Esophagus muscularis mucosa (tissue), 3 donors: ENCODE measurements around the gene HDAC5.

Source experiments
- CTCF ChIP-seq, 3 experiments: fragments of 200-600 bp in 2 of 3; fragments of 450-650 bp in 1 of 3; sonication (generic) in 2 of 3; IDR thresholded peaks; one replicate each; pipeline ENCODE4 v1.5.1; 2017 to 2019; ENCODE audit warnings: antibody characterized with exemption in 3 of 3, mild to moderate bottlenecking in 2 of 3, moderate library complexity in 1 of 3
- POLR2AphosphoS5 ChIP-seq, 2 donors: sonication (generic); formaldehyde crosslinking; IDR thresholded peaks; one replicate each; pipeline ENCODE4 v1.6.1; 2017; ENCODE audit warnings: antibody characterized with exemption in 2 of 2

GRCh38 chr17:44069974-44070454 lies 53.4 kb downstream of the HDAC5 start:
- TF ChIP-seq CTCF (IDR thresholded peaks at IDR 0.05) = no peak
- no peak for TF ChIP-seq POLR2AphosphoS5 (IDR thresholded peaks at IDR 0.05)
